ENCODE measurements around the gene DNAJC18. TPM values are rescaled to one million over a fixed set of nuclear protein-coding genes. Genes with fewer than 3 reads are reported as not detected.

Gene DNAJC18
- total and polyA plus RNA-seq, 7 donors: 2.6 to 14.5 (median 10.3) TPM

DNA sequence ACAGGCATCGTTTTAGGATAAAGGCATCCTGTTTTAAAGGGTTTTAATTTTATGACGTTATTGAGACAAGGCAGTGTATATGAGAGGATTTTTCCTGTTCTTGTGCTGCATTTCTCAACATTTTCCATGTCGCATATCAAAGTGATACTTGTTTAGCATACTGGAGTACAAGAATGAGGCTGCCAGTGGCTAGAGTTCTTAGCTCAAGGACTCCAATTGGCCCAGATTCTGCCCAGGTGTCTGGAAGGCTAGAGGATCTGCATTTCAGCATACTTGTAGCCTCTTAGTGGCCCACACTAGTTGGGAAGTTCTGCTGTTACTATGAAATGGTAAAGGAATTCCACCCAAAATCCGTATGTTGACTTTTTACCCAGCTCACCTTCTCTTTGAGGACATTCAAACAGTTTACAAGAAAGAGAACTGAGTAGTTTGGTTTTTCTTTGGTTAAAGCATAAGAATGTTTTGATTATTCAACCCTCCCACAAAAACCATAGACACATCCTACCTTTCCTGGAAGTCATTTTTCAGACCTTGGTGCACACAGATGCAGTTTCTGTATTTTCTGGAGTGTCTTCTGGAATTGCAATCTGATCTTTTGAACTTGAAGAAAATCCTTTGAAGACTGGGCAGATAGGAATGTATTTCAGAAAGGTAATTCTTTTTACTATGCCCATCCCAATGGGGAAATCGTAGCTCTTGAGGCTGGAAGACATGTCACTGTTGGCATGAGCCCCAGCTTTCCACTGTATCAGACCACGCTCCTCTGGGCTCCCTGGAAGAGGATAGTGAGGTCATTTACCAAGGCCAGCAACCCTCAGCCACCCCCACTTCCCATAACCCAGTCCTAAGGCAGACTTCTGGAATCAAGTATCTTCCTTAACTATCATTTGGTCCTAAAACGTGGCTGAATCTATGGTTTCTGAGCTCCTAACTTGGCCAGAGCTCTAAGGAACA is 67.6 kb downstream of the DNAJC18 start:
- intact Hi-C loops (cut with DNase I): no loop called here
- ATAC-seq: no peak
- Histone ChIP-seq H3K9me3 (no peaks in the 10 kb centered on the region), H3K27me3 (ENCODE audit: insufficient read depth in 3 of 3, low read length in 2 of 3) (no peaks in the 10 kb centered on the region), H3K4me1 (peaks cover 33% of the 10 kb centered on the region), H3K36me3 (ENCODE audit: insufficient read depth in 1 of 2, low read depth in 1 of 2) (peaks cover under 1 to 54% of the 10 kb centered on the region in 2 donors), H3K4me3 (no peak overlapping the region), H3K27ac (peak overlapping the region; percentile 77)
- WGBS, 3 donors: 60 to 68% (median 64%) methylated on average over 7 of the region's 7 CpGs
- DNase-seq: no peak
- TF ChIP-seq, protein P1, sequence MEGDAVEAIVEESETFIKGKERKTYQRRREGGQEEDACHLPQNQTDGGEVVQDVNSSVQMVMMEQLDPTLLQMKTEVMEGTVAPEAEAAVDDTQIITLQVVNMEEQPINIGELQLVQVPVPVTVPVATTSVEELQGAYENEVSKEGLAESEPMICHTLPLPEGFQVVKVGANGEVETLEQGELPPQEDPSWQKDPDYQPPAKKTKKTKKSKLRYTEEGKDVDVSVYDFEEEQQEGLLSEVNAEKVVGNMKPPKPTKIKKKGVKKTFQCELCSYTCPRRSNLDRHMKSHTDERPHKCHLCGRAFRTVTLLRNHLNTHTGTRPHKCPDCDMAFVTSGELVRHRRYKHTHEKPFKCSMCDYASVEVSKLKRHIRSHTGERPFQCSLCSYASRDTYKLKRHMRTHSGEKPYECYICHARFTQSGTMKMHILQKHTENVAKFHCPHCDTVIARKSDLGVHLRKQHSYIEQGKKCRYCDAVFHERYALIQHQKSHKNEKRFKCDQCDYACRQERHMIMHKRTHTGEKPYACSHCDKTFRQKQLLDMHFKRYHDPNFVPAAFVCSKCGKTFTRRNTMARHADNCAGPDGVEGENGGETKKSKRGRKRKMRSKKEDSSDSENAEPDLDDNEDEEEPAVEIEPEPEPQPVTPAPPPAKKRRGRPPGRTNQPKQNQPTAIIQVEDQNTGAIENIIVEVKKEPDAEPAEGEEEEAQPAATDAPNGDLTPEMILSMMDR (IDR thresholded peaks at IDR 0.05): no peak

GRCh38 chr5:139369181-139369580 is 70.1 kb downstream of the DNAJC18 start:
- Histone ChIP-seq H3K9me3 (no peaks in the 10 kb centered on the region), H3K27ac (peak overlapping the region; percentile 33), H3K36me3 (ENCODE audit: insufficient read depth in 1 of 2, low read depth in 1 of 2) (peaks cover 11 to 80% of the 10 kb centered on the region in 2 donors), H3K4me1 (peaks cover 28% of the 10 kb centered on the region), H3K4me3 (no peak overlapping the region), H3K27me3 (ENCODE audit: insufficient read depth in 3 of 3, low read length in 2 of 3) (no peaks in the 10 kb centered on the region)
- DNase-seq: no peak
- ATAC-seq: no peak
- 49 to 86% (median 53%) methylated on average over 1 of the region's 1 CpG for whole genome bisulfite sequencing, 3 donors
- intact Hi-C loops (cut with DNase I): no loop called here
- TF ChIP-seq, protein P1 (IDR thresholded peaks at IDR 0.05): no peak

GRCh38 chr5:139368613-139369012 is 70.7 kb downstream of the DNAJC18 start:
- peaks cover 11 to 85% of the 10 kb centered on the region in 2 donors for H3K36me3 ChIP-seq (ENCODE audit: insufficient read depth in 1 of 2, low read depth in 1 of 2)
- no peak overlapping the region for H3K4me3 ChIP-seq
- WGBS, 3 donors: 35 to 70% (median 40%) methylated on average over 2 of the region's 2 CpGs
- TF ChIP-seq, protein P1 (IDR thresholded peaks at IDR 0.05): no peak
- ATAC-seq: peak in 3 of 4 donors; percentile 17 to 52 (median 29)
- H3K27ac ChIP-seq: peak overlapping the region; percentile 33
- peaks cover 23% of the 10 kb centered on the region for H3K4me1 ChIP-seq
- no peaks in the 10 kb centered on the region for H3K27me3 ChIP-seq (ENCODE audit: insufficient read depth in 3 of 3, low read length in 2 of 3)
- H3K9me3 ChIP-seq: no peaks in the 10 kb centered on the region
- no peak for DNase-seq
- intact Hi-C loops (cut with DNase I): no loop called here

- Histone ChIP-seq H3K27ac (no peak overlapping the region), H3K4me1 (peaks cover 11% of the 10 kb centered on the region), H3K27me3 (ENCODE audit: insufficient read depth in 3 of 3, low read length in 2 of 3) (no peaks in the 10 kb centered on the region), H3K36me3 (ENCODE audit: insufficient read depth in 1 of 2, low read depth in 1 of 2) (peaks cover 11 to 60% of the 10 kb centered on the region in 2 donors), H3K4me3 (no peak overlapping the region), H3K9me3 (no peaks in the 10 kb centered on the region)
- DNase-seq: no peak
- 74 to 82% (median 79%) methylated on average over 2 of the region's 2 CpGs for WGBS, 3 donors
- no peak for ATAC-seq
- intact Hi-C loops (cut with DNase I): no loop called here
- TF ChIP-seq, protein P1 (IDR thresholded peaks at IDR 0.05): no peak
These were observed 74.9 kb downstream of the DNAJC18 start for GRCh38 chr5:139364466-139364865.

All from psoas muscle (tissue), 8 donors.